HG02870 (cell line): ENCODE data around the gene TLCD4.
"Not testable (repeated sequence)": the region's sequence is repeated elsewhere in the genome, so short reads cannot be mapped to it uniquely, and the experiment has no call there.

Source experiments
- ATAC-seq: cut with Tn5 transposase; IDR thresholded peaks from one replicate; pipeline ENCODE4 v1.9.1; 2021; ENCODE audit warnings: mild to moderate bottlenecking, moderate library complexity; ENCODE audit not compliant: unreplicated experiment

The TLCD4 gene

GRCh38 chr1:95145493-95145892 is 28.3 kb downstream of the TLCD4 start:
- no peak for ATAC-seq

GRCh38 chr1:95146637-95147036 is 29.5 kb downstream of the TLCD4 start:
- ATAC-seq: peak; percentile 96

- no peak for ATAC-seq
These were observed 36.9 kb downstream of the TLCD4 start for GRCh38 chr1:95154096-95154495.

GRCh38 chr1:95165569-95165968 is 48.4 kb downstream of the TLCD4 start:
- not testable (repeated sequence) for ATAC-seq
